ENCODE results near the gene KMT2E. TPM values are rescaled to one million over a fixed set of nuclear protein-coding genes. Genes with fewer than 3 reads are reported as not detected.
"Not testable (repeated sequence)": the region's sequence is repeated elsewhere in the genome, so short reads cannot be mapped to it uniquely, and the experiment has no call there.

Gene KMT2E
- total and polyA plus RNA-seq, 4 experiments from 2014 or later, result 109 to 244 (median 218) TPM

DNA sequence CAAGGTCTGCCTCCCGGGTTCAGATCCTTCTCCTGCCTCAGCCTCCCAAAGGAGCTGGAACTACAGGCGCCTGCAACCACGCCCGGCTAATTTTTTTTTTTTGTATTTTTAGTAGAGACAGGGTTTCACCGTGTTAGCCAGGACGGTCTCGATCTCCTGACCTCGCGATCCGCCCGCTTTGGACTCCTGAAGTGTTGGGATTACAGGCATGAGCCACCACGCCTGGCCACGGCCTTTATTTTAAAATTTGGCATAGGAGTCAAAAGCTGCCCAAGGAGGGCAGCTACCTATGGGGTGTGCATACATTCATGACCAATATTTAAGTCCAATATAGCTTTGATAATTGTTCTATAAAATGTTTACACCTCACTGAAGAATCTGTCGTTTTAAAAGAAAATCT lies 26.6 kb upstream of the KMT2E start:
- H3K9me3 ChIP-seq (ENCODE audit: control insufficient read depth in 1 of 2, low read length in 2 of 2); H3K36me3 ChIP-seq (ENCODE audit: insufficient read depth, low read length); H3K27me3 Mint-ChIP-seq; H3K4me3 ChIP-seq (ENCODE audit: low read length in 2 of 2); intact Hi-C loops (cut with micrococcal nuclease); H3K27ac ChIP-seq (ENCODE audit: low read depth, low read length); H3K4me3 Mint-ChIP-seq; H3K9me3 Mint-ChIP-seq; H3K27me3 ChIP-seq (ENCODE audit: insufficient read depth, low read length); DNase-seq: not testable (repeated sequence)
- peak overlapping the region in 4 of 7 donors; percentile 51 to 75 (median 72) for H3K27ac Mint-ChIP-seq
- POLR2A ChIA-PET (ENCODE audit: partially characterized antibody), result interaction anchor here (0.6 to 16.1 kb wide), 3 partner anchors 9 to 51 kb away, joined by 3 to 760 read pairs (median 4); partner anchors contain the start of gene KMT2E
- peaks cover 42% of the 10 kb centered on the region for H3K4me1 ChIP-seq (ENCODE audit: insufficient read depth, low read length)
- peaks cover 31 to 51% (median 44%) of the 10 kb centered on the region in 4 donors for H3K4me1 Mint-ChIP-seq
- CTCF ChIA-PET (ENCODE audit: partially characterized antibody), result interaction anchor here (0.6 to 2.9 kb wide), 7 partner anchors 19 to 55 kb away, joined by 3 to 16 read pairs (median 4); no protein-coding TSS in a partner anchor
- peaks cover 0 to 33% of the 10 kb centered on the region in 2 donors for H3K36me3 Mint-ChIP-seq

- ChIA-PET CTCF (ENCODE audit: partially characterized antibody) (interaction anchor here (0.6 to 1.8 kb wide), 5 partner anchors 10 to 122 kb away, joined by 3 to 12 read pairs (median 4); no protein-coding TSS in a partner anchor), POLR2A (ENCODE audit: partially characterized antibody) (interaction anchor here (0.7 to 16.1 kb wide), 3 partner anchors 10 to 47 kb away, joined by 3 to 760 read pairs (median 3); partner anchors contain the start of gene KMT2E)
- DNase-seq, result no peak
- Mint-ChIP-seq H3K9me3 (no peaks in the 10 kb centered on the region), H3K4me1 (peaks cover 42 to 52% (median 48%) of the 10 kb centered on the region in 4 donors), H3K36me3 (peaks cover 8 to 45% of the 10 kb centered on the region in 2 donors), H3K4me3 (no peak overlapping the region), H3K27me3 (no peaks in the 10 kb centered on the region), H3K27ac (peak overlapping the region in 3 of 7 donors; percentile 42 to 75 (median 59))
- intact Hi-C loops (cut with micrococcal nuclease), result no loop called here
- Histone ChIP-seq H3K27me3 (ENCODE audit: insufficient read depth, low read length) (no peaks in the 10 kb centered on the region), H3K4me3 (ENCODE audit: low read length in 2 of 2) (no peak overlapping the region), H3K36me3 (ENCODE audit: insufficient read depth, low read length) (peaks cover 5% of the 10 kb centered on the region), H3K27ac (ENCODE audit: low read depth, low read length) (no peak overlapping the region), H3K9me3 (ENCODE audit: control insufficient read depth in 1 of 2, low read length in 2 of 2) (no peaks in the 10 kb centered on the region), H3K4me1 (ENCODE audit: insufficient read depth, low read length) (peaks cover 50% of the 10 kb centered on the region)
Observed at GRCh38 chr7:104990983-104991382, 23.0 kb upstream of the KMT2E start.

DNA sequence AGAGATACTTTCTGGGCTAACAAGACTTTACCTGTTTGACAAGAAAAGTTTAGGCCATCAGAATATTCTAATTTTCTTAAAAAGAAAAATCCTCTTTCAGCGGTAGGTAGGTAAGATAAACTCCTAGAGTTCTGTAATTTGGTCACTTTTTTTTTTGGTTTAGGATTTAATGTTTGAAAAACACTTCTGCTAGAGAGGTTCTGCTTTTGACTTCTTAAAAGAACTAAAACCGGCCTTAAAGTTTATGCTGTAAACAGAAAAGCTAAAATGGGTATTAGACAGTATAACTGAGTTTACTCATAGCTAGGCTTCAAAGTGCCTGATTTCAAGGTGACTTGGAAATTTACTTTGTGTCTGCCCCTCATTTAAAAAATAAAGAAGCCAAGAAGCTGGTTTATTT lies 21.7 kb upstream of the KMT2E start:
- intact Hi-C loops (cut with micrococcal nuclease), result no loop called here
- H3K36me3 ChIP-seq (ENCODE audit: insufficient read depth, low read length), result peaks cover 5% of the 10 kb centered on the region
- H3K27me3 Mint-ChIP-seq, result no peaks in the 10 kb centered on the region
- H3K27me3 ChIP-seq (ENCODE audit: insufficient read depth, low read length), result no peaks in the 10 kb centered on the region
- no peak overlapping the region for H3K27ac ChIP-seq (ENCODE audit: low read depth, low read length)
- no peak overlapping the region for H3K4me3 ChIP-seq (ENCODE audit: low read length in 2 of 2)
- H3K4me3 Mint-ChIP-seq, result no peak overlapping the region
- H3K4me1 ChIP-seq (ENCODE audit: insufficient read depth, low read length), result peaks cover 63% of the 10 kb centered on the region
- POLR2A ChIA-PET (ENCODE audit: partially characterized antibody), result interaction anchor here (16.1 kb wide), 1 partner anchor 20 kb away, joined by 760 read pairs; the partner anchor contains the start of gene KMT2E
- DNase-seq, result no peak
- CTCF ChIA-PET (ENCODE audit: partially characterized antibody), result interaction anchor here (1.9 to 2.1 kb wide), 2 partner anchors 9 to 11 kb away, joined by 11 read pairs; no protein-coding TSS in a partner anchor
- peaks cover 43 to 53% (median 50%) of the 10 kb centered on the region in 4 donors for H3K4me1 Mint-ChIP-seq
- no peaks in the 10 kb centered on the region for H3K9me3 ChIP-seq (ENCODE audit: control insufficient read depth in 1 of 2, low read length in 2 of 2)
- H3K9me3 Mint-ChIP-seq, result no peaks in the 10 kb centered on the region
- H3K27ac Mint-ChIP-seq, result peak overlapping the region in 5 of 7 donors; percentile 35 to 79 (median 64)
- peaks cover 13 to 50% of the 10 kb centered on the region in 2 donors for H3K36me3 Mint-ChIP-seq

DNA sequence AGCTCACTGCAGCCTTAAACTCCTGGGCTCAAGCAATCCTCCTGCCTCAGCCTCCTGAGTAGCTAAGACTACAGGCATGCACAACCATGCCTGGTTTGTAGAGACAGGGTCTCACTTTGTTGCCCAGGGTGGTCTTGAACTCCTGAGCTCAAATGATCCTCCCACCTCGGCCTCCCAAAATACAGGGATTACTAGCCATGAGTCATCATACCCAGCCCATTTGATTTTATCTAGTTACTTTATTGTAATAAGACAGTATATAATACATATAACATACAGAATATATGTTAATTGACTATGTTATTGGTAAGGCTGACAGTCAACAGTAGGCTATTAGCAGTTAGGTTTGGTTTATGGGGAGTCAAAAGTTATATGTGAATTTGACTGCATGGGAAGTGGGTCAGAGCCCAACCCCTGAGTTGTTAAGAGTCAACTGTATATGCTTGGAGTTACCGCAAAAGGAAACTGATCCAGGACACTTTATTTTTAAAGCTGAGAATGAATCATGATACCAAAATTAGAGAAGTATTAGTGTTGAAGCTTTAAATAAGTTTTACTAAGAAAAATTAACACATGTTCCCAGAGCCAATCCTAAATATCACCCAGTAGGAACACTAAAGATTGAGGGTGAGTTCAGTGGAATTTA lies 20.7 kb upstream of the KMT2E start:
- intact Hi-C loops (cut with micrococcal nuclease), result loop anchor here (1.0 kb wide), 1 partner anchor 9 kb away; no protein-coding TSS in a partner anchor
- Histone ChIP-seq H3K36me3 (ENCODE audit: insufficient read depth, low read length) (no peaks in the 10 kb centered on the region), H3K27ac (ENCODE audit: low read depth, low read length) (no peak overlapping the region), H3K4me3 (ENCODE audit: low read length in 2 of 2) (no peak overlapping the region), H3K27me3 (ENCODE audit: insufficient read depth, low read length) (no peaks in the 10 kb centered on the region), H3K4me1 (ENCODE audit: insufficient read depth, low read length) (peaks cover 73% of the 10 kb centered on the region), H3K9me3 (ENCODE audit: control insufficient read depth in 1 of 2, low read length in 2 of 2) (no peaks in the 10 kb centered on the region)
- H3K9me3 Mint-ChIP-seq, result no peaks in the 10 kb centered on the region
- ChIA-PET CTCF (ENCODE audit: partially characterized antibody) (interaction anchor here (1.0 to 2.1 kb wide), 3 partner anchors 10 to 12 kb away, joined by 3 to 11 read pairs (median 11); no protein-coding TSS in a partner anchor), POLR2A (ENCODE audit: partially characterized antibody) (interaction anchor here (0.6 to 16.1 kb wide), 2 partner anchors 19 to 491 kb away, joined by 4 to 760 read pairs; partner anchors contain the start of gene KMT2E)
- peaks cover 41 to 63% (median 53%) of the 10 kb centered on the region in 4 donors for H3K4me1 Mint-ChIP-seq
- H3K36me3 Mint-ChIP-seq, result peaks cover 13 to 45% of the 10 kb centered on the region in 2 donors
- H3K27ac Mint-ChIP-seq, result peak overlapping the region in 6 of 7 donors; percentile 15 to 89 (median 54)
- no peak for DNase-seq
- H3K27me3 Mint-ChIP-seq, result no peaks in the 10 kb centered on the region
- peak overlapping the region in 3 of 8 donors; percentile 7 to 41 (median 26) for H3K4me3 Mint-ChIP-seq

DNA sequence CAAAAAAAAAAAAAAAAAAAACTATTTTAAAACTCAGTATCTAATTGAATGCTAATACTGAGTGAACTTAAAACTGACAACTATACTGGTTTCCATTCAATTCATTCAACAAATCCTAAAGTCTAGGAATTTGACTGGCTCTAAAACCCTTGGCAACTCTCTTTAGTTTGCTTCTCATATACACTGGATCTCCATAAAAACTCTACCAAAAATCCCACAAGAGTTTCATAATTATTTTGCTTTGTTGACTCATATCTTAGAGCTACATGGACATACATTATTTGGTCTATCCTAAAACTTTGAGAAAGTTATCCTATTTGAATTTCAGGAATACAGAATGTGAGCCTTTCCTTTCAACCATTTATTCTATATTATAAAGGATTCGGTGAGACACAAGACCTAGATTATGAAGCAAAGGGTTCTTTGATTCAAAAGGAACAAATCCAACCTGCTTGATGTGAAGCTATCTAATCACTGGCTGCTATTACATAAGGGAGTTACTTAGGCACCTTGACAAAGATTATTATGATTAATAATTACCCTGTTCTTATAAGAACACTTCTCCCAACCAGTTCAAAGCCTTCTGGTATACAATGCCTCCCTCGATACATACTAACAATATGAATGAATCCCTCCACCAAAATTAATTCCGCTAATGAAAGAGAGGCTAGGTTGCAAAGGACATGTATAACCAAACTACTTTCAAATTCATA lies 15.8 kb upstream of the KMT2E start:
- no peak overlapping the region for H3K4me3 ChIP-seq (ENCODE audit: low read length in 2 of 2)
- Mint-ChIP-seq H3K4me3 (peak overlapping the region in 6 of 8 donors; percentile 17 to 70 (median 30)), H3K27ac (peak overlapping the region in 6 of 7 donors; percentile 57 to 86 (median 67)), H3K36me3 (peaks cover 24 to 52% of the 10 kb centered on the region in 2 donors), H3K4me1 (peaks cover 64 to 100% (median 80%) of the 10 kb centered on the region in 4 donors), H3K9me3 (no peaks in the 10 kb centered on the region), H3K27me3 (no peaks in the 10 kb centered on the region)
- H3K36me3 ChIP-seq (ENCODE audit: insufficient read depth, low read length), result no peaks in the 10 kb centered on the region
- ChIA-PET CTCF (ENCODE audit: partially characterized antibody) (interaction anchor here (0.7 to 1.4 kb wide), 3 partner anchors 11 to 28 kb away, joined by 3 read pairs; no protein-coding TSS in a partner anchor), POLR2A (ENCODE audit: partially characterized antibody) (interaction anchor here (0.6 to 2.6 kb wide), 3 partner anchors 13 to 115 kb away, joined by 3 to 11 read pairs (median 11); partner anchors contain the start of gene KMT2E)
- H3K9me3 ChIP-seq (ENCODE audit: control insufficient read depth in 1 of 2, low read length in 2 of 2), result no peaks in the 10 kb centered on the region
- intact Hi-C loops (cut with micrococcal nuclease), result loop anchor here (2.0 kb wide), 1 partner anchor 13 kb away; no protein-coding TSS in a partner anchor
- H3K4me1 ChIP-seq (ENCODE audit: insufficient read depth, low read length), result peaks cover 99% of the 10 kb centered on the region
- no peak overlapping the region for H3K27ac ChIP-seq (ENCODE audit: low read depth, low read length)
- no peaks in the 10 kb centered on the region for H3K27me3 ChIP-seq (ENCODE audit: insufficient read depth, low read length)
- DNase-seq, result no peak

DNA sequence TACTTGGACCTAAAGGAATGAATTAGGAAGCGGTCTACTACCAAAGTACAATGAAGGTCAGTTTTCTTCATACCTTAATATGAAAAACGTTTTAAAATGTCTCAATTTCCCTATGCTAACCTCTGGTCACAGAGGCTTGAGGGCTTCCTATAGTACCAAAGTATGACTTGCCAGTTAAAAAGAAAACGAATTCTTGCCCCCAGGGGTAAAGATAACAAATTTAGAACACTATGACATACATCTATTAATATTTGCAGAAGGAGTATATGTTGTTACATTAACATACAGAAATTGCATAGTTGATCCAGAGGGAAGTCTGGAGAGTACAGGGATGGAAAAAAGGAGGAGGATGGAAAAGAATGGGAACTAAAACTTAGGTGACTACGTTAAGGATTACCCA lies 13.8 kb upstream of the KMT2E start:
- ChIA-PET POLR2A (ENCODE audit: partially characterized antibody) (interaction anchor here (0.9 kb wide), 1 partner anchor 19 kb away, joined by 4 read pairs; no protein-coding TSS in a partner anchor), CTCF (ENCODE audit: partially characterized antibody) (interaction anchor here (1.5 kb wide), 1 partner anchor 16 kb away, joined by 3 read pairs; no protein-coding TSS in a partner anchor)
- Mint-ChIP-seq H3K36me3 (peaks cover 18 to 44% of the 10 kb centered on the region in 2 donors), H3K9me3 (no peaks in the 10 kb centered on the region), H3K27me3 (no peaks in the 10 kb centered on the region), H3K4me3 (peak overlapping the region in 6 of 8 donors; percentile 17 to 77 (median 56)), H3K4me1 (peaks cover 60 to 100% (median 81%) of the 10 kb centered on the region in 4 donors), H3K27ac (peak overlapping the region; percentile 47 to 92 (median 72))
- no peak for DNase-seq
- Histone ChIP-seq H3K4me3 (ENCODE audit: low read length in 2 of 2) (no peak overlapping the region), H3K36me3 (ENCODE audit: insufficient read depth, low read length) (no peaks in the 10 kb centered on the region), H3K27ac (ENCODE audit: low read depth, low read length) (no peak overlapping the region), H3K9me3 (ENCODE audit: control insufficient read depth in 1 of 2, low read length in 2 of 2) (no peaks in the 10 kb centered on the region), H3K4me1 (ENCODE audit: insufficient read depth, low read length) (peaks cover 99% of the 10 kb centered on the region), H3K27me3 (ENCODE audit: insufficient read depth, low read length) (no peaks in the 10 kb centered on the region)
- intact Hi-C loops (cut with micrococcal nuclease), result no loop called here

All from CD4-positive, alpha-beta memory T cell (primary cell).